Endothelial cell (in vitro differentiated cells): ENCODE results near the gene PLA2G4E. TPM values are rescaled to one million over a fixed set of nuclear protein-coding genes. Genes with fewer than 3 reads are reported as not detected.

ENCODE experiments used
- DNase-seq: peaks from one replicate; pipeline ENCODE4 v3.0.0; 2021; ENCODE audit warnings: low spot score
- H3K27ac Mint-ChIP-seq: one replicate; pipeline ENCODE4 v1.8.0; 2021; ENCODE audit warnings: mixed read lengths, inconsistent platforms; ENCODE audit not compliant: unreplicated experiment
- H3K27me3 Mint-ChIP-seq: one replicate; pipeline ENCODE4 v1.8.0; 2021; ENCODE audit warnings: mild to moderate bottlenecking, moderate library complexity, mixed read lengths, inconsistent platforms; ENCODE audit not compliant: unreplicated experiment
- H3K36me3 Mint-ChIP-seq: one replicate; pipeline ENCODE4 v1.8.0; 2021; ENCODE audit warnings: mild to moderate bottlenecking, low read depth, mixed read lengths, inconsistent platforms; ENCODE audit not compliant: unreplicated experiment
- H3K4me1 Mint-ChIP-seq: one replicate; pipeline ENCODE4 v1.8.0; 2021; ENCODE audit warnings: mild to moderate bottlenecking, mixed read lengths, inconsistent platforms; ENCODE audit not compliant: unreplicated experiment
- H3K4me3 Mint-ChIP-seq: one replicate; pipeline ENCODE4 v1.8.0; 2021; ENCODE audit warnings: mild to moderate bottlenecking, mixed read lengths, inconsistent platforms; ENCODE audit not compliant: unreplicated experiment
- H3K9me3 Mint-ChIP-seq: one replicate; pipeline ENCODE4 v1.8.0; 2021; ENCODE audit warnings: mixed read lengths, inconsistent platforms; ENCODE audit not compliant: unreplicated experiment
- CTCF ChIP-seq: fragments of 200-600 bp; sonication (generic); IDR thresholded peaks from one replicate; pipeline ENCODE4 v1.5.0; 2021; ENCODE audit warnings: antibody characterized with exemption; ENCODE audit not compliant: unreplicated experiment
- total RNA-seq: library from RNA; stranded (reverse); fragmentation: NEBNext Ultra II Directional; extraction: Animal tissue kit (Norgen Biotek cat#: 25700); gene quantifications from one replicate; pipeline ENCODE4 v1.2.1, GENCODE V29; 2021; ENCODE audit not compliant: unreplicated experiment

Gene PLA2G4E
- total RNA-seq, 1 donor from 2014 or later: not detected

- no peak for DNase-seq
- H3K27me3 Mint-ChIP-seq: peaks cover 3% of the 10 kb centered on the region
- H3K4me1 Mint-ChIP-seq: peaks cover 7% of the 10 kb centered on the region
- H3K4me3 Mint-ChIP-seq: no peak overlapping the region
- no peak for TF ChIP-seq CTCF
- no peaks in the 10 kb centered on the region for H3K9me3 Mint-ChIP-seq
- H3K27ac Mint-ChIP-seq: no peak overlapping the region
- no peaks in the 10 kb centered on the region for H3K36me3 Mint-ChIP-seq
Measured at GRCh38 chr15:42032376-42033213, 11.8 kb upstream of the PLA2G4E start.

GRCh38 chr15:42031198-42031915 is 10.5 kb upstream of the PLA2G4E start:
- DNase-seq: no peak
- Mint-ChIP-seq H3K27ac (no peak overlapping the region), H3K27me3 (peaks cover 4% of the 10 kb centered on the region), H3K4me3 (no peak overlapping the region), H3K9me3 (no peaks in the 10 kb centered on the region), H3K36me3 (no peaks in the 10 kb centered on the region), H3K4me1 (peaks cover 8% of the 10 kb centered on the region)
- TF ChIP-seq CTCF: no peak

GRCh38 chr15:42027521-42027920 is 6.7 kb upstream of the PLA2G4E start:
- H3K4me1 Mint-ChIP-seq: peaks cover 5% of the 10 kb centered on the region
- DNase-seq: no peak
- H3K36me3 Mint-ChIP-seq: peaks cover 17% of the 10 kb centered on the region
- H3K27me3 Mint-ChIP-seq: peaks cover 5% of the 10 kb centered on the region
- no peak for TF ChIP-seq CTCF
- H3K27ac Mint-ChIP-seq: no peak overlapping the region
- H3K4me3 Mint-ChIP-seq: no peak overlapping the region
- peaks cover 14% of the 10 kb centered on the region for H3K9me3 Mint-ChIP-seq

GRCh38 chr15:42024303-42024702 is 3.5 kb upstream of the PLA2G4E start:
- peak overlapping the region; percentile 33 for H3K4me3 Mint-ChIP-seq
- H3K27ac Mint-ChIP-seq: no peak overlapping the region
- peaks cover 17% of the 10 kb centered on the region for H3K36me3 Mint-ChIP-seq
- peaks cover 4% of the 10 kb centered on the region for H3K27me3 Mint-ChIP-seq
- TF ChIP-seq CTCF: no peak
- H3K9me3 Mint-ChIP-seq: peaks cover 16% of the 10 kb centered on the region
- H3K4me1 Mint-ChIP-seq: peaks cover 5% of the 10 kb centered on the region
- DNase-seq: no peak

GRCh38 chr15:42021593-42021992 is 751 bp upstream of the PLA2G4E start:
- peaks cover 5% of the 10 kb centered on the region for H3K4me1 Mint-ChIP-seq
- peaks cover 21% of the 10 kb centered on the region for H3K36me3 Mint-ChIP-seq
- H3K27ac Mint-ChIP-seq: no peak overlapping the region

More at GRCh38 chr15:42021593-42021992, 751 bp upstream of the PLA2G4E start:
- Mint-ChIP-seq H3K9me3 (peaks cover 16% of the 10 kb centered on the region), H3K4me3 (no peak overlapping the region), H3K27me3 (peaks cover 4% of the 10 kb centered on the region)
- DNase-seq: no peak
- TF ChIP-seq CTCF: no peak
